Upper lobe of left lung (tissue), 6 donors: ENCODE results near the gene TMEM25. TPM values are rescaled to one million over a fixed set of nuclear protein-coding genes. Genes with fewer than 3 reads are reported as not detected.

Source experiments
- ATAC-seq, 2 donors: fragments of 200-7000 bp; cut with Tn5 transposase; one replicate each; pipeline ENCODE4 v1.9.1; 2022; ENCODE audit warnings: mild to moderate bottlenecking in 2 of 2, moderate library complexity in 2 of 2; ENCODE audit not compliant: low FRiP score in 2 of 2
- DNase-seq, 2 donors: peaks; one replicate each; pipeline ENCODE4 v3.0.0-alpha.2; 2019 to 2020
- H3K27ac ChIP-seq, 4 donors: fragments of 200-600 bp; sonication (generic); one replicate each; pipeline ENCODE4 v1.5.1; 2016 to 2019
- H3K27me3 ChIP-seq, 4 donors: fragments of 200-600 bp; sonication (generic); one replicate each; pipeline ENCODE4 v1.5.1; 2017 to 2019
- H3K36me3 ChIP-seq, 4 donors: fragments of 200-600 bp; sonication (generic); one replicate each; pipeline ENCODE4 v1.5.1; 2016 to 2019
- H3K4me1 ChIP-seq, 4 donors: fragments of 200-600 bp; sonication (generic); one replicate each; pipeline ENCODE4 v1.5.1; 2018 to 2019
- H3K4me3 ChIP-seq, 4 donors: fragments of 200-600 bp; sonication (generic); one replicate each; pipeline ENCODE4 v1.5.1; 2017 to 2019; ENCODE audit warnings: mild to moderate bottlenecking in 2 of 4, moderate library complexity in 1 of 4
- H3K9me3 ChIP-seq, 4 donors: fragments of 200-600 bp; sonication (generic); one replicate each; pipeline ENCODE4 v1.5.1; 2018 to 2019
- EP300 ChIP-seq, 4 donors: sonication (generic); formaldehyde crosslinking; IDR thresholded peaks; one replicate each; pipeline ENCODE4 v1.5.1; 2017; ENCODE audit warnings: antibody characterized with exemption in 4 of 4, control low read depth in 2 of 4
- POLR2A ChIP-seq, 4 donors: fragments of 450-650 bp; IDR thresholded peaks; one replicate each; pipeline ENCODE4 v1.5.1; 2016 to 2017; ENCODE audit warnings: antibody characterized with exemption in 4 of 4, mild to moderate bottlenecking in 2 of 4
- POLR2AphosphoS5 ChIP-seq, 2 donors: sonication (generic); formaldehyde crosslinking; IDR thresholded peaks; one replicate each; pipeline ENCODE4 v1.5.1; 2017; ENCODE audit warnings: antibody characterized with exemption in 2 of 2
- WGBS, 2 donors: methylation state at CpG; one replicate each; pipeline ENCODE4 v1.1.5; 2017 to 2018; 5-methylcytosine and 5-hydroxymethylcytosine counted together
- total RNA-seq, 6 donors: library from RNA; depleted of rRNA in 4 of 6; stranded (reverse); fragments of >200 nt in 4 of 6; gene quantifications; one replicate each; pipeline versions ENCODE4 v1.1.0 to v1.2.1, GENCODE V29; 2016 to 2021
- TF ChIP-seq, protein P1 (sequence below), 6 experiments: fragments of 450-650 bp in 4 of 6; fragments of 200-600 bp in 2 of 6; sonication (generic) in 2 of 6; IDR thresholded peaks; one replicate each; pipeline ENCODE4 v1.5.1; 2016 to 2019; ENCODE audit warnings: antibody characterized with exemption in 6 of 6
- donor health status: DM: no; HTN: no; CAD: no; lungs with moderate emphysema.
- donor health status: DM: no; HTN: yes; CAD: no; lungs with severe emphysema.

Gene TMEM25
- total RNA-seq, 6 donors from 2014 or later: 20.0 to 58.7 (median 28.0) TPM

DNA sequence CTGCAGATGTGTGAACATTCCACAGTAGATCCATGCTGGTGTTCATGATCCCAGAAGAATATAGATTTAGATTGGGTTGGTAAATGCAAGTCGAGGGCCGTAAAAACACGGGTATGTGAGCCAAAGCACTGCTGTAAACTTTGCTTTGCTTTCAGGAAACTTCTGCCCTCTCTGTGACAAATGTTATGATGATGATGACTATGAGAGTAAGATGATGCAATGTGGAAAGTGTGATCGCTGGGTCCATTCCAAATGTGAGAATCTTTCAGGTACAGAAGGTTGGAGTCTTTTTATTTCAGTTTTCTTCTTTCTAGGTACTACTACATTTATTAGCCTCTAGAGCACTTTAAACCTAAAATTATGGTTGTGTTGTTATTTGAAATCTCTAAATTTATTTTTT, 40.0 kb upstream of the TMEM25 start:
- ATAC-seq: no peak

DNA sequence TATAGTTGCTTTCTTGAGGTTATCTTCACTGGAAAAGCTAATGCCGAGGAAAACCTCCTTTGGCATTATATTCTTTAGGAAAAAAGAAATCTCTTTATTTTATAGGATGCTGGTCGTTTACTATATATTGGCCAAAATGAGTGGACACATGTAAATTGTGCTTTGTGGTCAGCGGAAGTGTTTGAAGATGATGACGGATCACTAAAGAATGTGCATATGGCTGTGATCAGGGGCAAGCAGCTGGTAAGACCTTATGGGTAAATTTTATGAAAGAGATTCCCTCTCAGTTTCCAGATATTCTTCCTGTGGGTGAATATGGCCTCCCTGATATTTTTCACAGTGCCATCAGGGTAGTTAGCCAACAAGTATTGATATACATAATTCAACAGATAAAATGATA, 33.2 kb upstream of the TMEM25 start:
- WGBS, 2 donors: 87 to 93% methylated on average over 4 of the region's 4 CpGs
- Histone ChIP-seq H3K36me3 (peaks cover 66 to 100% (median 89%) of the 10 kb centered on the region in 4 donors), H3K4me3 (no peak overlapping the region), H3K27me3 (no peaks in the 10 kb centered on the region), H3K27ac (no peak overlapping the region), H3K9me3 (no peaks in the 10 kb centered on the region), H3K4me1 (no peaks in the 10 kb centered on the region)
- no peak for DNase-seq
- ATAC-seq: no peak
- TF ChIP-seq, protein P1, sequence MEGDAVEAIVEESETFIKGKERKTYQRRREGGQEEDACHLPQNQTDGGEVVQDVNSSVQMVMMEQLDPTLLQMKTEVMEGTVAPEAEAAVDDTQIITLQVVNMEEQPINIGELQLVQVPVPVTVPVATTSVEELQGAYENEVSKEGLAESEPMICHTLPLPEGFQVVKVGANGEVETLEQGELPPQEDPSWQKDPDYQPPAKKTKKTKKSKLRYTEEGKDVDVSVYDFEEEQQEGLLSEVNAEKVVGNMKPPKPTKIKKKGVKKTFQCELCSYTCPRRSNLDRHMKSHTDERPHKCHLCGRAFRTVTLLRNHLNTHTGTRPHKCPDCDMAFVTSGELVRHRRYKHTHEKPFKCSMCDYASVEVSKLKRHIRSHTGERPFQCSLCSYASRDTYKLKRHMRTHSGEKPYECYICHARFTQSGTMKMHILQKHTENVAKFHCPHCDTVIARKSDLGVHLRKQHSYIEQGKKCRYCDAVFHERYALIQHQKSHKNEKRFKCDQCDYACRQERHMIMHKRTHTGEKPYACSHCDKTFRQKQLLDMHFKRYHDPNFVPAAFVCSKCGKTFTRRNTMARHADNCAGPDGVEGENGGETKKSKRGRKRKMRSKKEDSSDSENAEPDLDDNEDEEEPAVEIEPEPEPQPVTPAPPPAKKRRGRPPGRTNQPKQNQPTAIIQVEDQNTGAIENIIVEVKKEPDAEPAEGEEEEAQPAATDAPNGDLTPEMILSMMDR (IDR thresholded peaks at IDR 0.05): no peak
- no peak for TF ChIP-seq POLR2AphosphoS5 (IDR thresholded peaks at IDR 0.05)
- TF ChIP-seq EP300 (IDR thresholded peaks at IDR 0.05): no peak
- TF ChIP-seq POLR2A (IDR thresholded peaks at IDR 0.05): no peak

More for the DNA sequence above, 40.0 kb upstream of the TMEM25 start:
- DNase-seq: no peak
- 83 to 91% methylated on average over 4 of the region's 4 CpGs for WGBS, 2 donors
- H3K4me1 ChIP-seq: no peaks in the 10 kb centered on the region
- TF ChIP-seq EP300 (IDR thresholded peaks at IDR 0.05) (no peak), POLR2A (IDR thresholded peaks at IDR 0.05) (no peak), POLR2AphosphoS5 (IDR thresholded peaks at IDR 0.05) (no peak)
- TF ChIP-seq, protein P1 (IDR thresholded peaks at IDR 0.05): no peak
- no peaks in the 10 kb centered on the region for H3K27me3 ChIP-seq
- H3K4me3 ChIP-seq: no peak overlapping the region
- H3K27ac ChIP-seq: no peak overlapping the region
- H3K36me3 ChIP-seq: peaks cover 39 to 87% (median 64%) of the 10 kb centered on the region in 4 donors
- no peaks in the 10 kb centered on the region for H3K9me3 ChIP-seq

DNA sequence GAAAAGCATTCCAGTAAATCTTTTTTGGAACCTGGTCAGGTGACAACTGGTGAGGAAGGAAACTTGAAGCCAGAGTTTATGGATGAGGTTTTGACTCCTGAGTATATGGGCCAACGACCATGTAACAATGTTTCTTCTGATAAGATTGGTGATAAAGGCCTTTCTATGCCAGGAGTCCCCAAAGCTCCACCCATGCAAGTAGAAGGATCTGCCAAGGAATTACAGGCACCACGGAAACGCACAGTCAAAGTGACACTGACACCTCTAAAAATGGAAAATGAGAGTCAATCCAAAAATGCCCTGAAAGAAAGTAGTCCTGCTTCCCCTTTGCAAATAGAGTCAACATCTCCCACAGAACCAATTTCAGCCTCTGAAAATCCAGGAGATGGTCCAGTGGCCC, 27.8 kb upstream of the TMEM25 start:
- H3K36me3 ChIP-seq: peaks cover 56 to 100% (median 96%) of the 10 kb centered on the region in 4 donors
- no peaks in the 10 kb centered on the region for H3K4me1 ChIP-seq
- TF ChIP-seq, protein P1 (IDR thresholded peaks at IDR 0.05): no peak
- no peak for TF ChIP-seq EP300 (IDR thresholded peaks at IDR 0.05)
- no peak for TF ChIP-seq POLR2AphosphoS5 (IDR thresholded peaks at IDR 0.05)
- TF ChIP-seq POLR2A (IDR thresholded peaks at IDR 0.05): no peak
- ATAC-seq (no peak), DNase-seq (no peak)
- no peaks in the 10 kb centered on the region for H3K9me3 ChIP-seq
- no peaks in the 10 kb centered on the region for H3K27me3 ChIP-seq
- no peak overlapping the region for H3K27ac ChIP-seq
- WGBS, 2 donors: 51 to 57% methylated on average over 3 of the region's 3 CpGs
- H3K4me3 ChIP-seq: no peak overlapping the region

DNA sequence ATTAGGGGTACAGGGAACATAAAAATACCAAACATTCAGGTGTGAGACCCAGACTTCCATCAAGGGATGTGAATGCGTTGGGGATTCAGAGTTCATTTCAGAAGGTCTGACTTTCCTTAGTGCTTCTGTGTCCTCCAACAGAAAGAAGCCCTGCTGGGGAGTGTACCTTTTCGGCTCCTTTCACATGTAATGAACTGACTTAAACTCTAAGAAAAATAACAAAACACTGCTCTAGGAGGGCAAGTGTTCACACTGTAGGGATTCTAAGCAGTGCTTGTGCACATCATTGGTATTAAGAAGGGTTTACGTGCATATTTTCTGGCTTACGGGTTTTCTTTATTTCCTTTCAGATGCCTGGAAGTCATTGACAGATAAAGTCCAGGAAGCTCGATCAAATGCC, 19.4 kb upstream of the TMEM25 start:
- 93 to 95% methylated on average over 5 of the region's 5 CpGs for WGBS, 2 donors
- DNase-seq (no peak), ATAC-seq (no peak)
- Histone ChIP-seq H3K4me1 (no peaks in the 10 kb centered on the region), H3K36me3 (peaks cover 49 to 100% (median 83%) of the 10 kb centered on the region in 4 donors), H3K27ac (no peak overlapping the region), H3K4me3 (no peak overlapping the region), H3K9me3 (no peaks in the 10 kb centered on the region), H3K27me3 (no peaks in the 10 kb centered on the region)
- TF ChIP-seq POLR2A (IDR thresholded peaks at IDR 0.05) (no peak), POLR2AphosphoS5 (IDR thresholded peaks at IDR 0.05) (no peak), EP300 (IDR thresholded peaks at IDR 0.05) (no peak)
- TF ChIP-seq, protein P1 (IDR thresholded peaks at IDR 0.05): no peak

DNA sequence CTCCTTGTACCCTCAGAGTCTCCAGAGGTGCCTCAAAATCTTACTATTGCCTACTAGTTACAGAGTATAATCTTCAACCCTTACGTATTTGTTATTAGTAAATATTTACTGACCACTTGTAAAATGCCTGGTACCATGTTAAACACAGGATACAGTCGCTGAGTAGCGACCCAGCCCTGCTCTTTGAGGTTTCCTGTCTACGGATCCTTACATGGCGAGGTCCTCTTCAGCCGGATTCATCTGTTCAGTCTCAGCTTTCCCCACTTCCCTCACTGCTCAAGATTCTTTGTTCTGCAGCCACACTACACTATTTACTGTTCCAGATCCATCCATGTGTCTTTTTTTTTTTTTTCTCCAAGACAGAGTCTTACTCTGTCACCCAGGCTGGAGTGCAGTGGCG, 16.9 kb upstream of the TMEM25 start:
- no peaks in the 10 kb centered on the region for H3K27me3 ChIP-seq
- 44 to 51% methylated on average over 7 of the region's 7 CpGs for WGBS, 2 donors
- no peak for TF ChIP-seq POLR2A (IDR thresholded peaks at IDR 0.05)
- no peak for TF ChIP-seq EP300 (IDR thresholded peaks at IDR 0.05)
- TF ChIP-seq POLR2AphosphoS5 (IDR thresholded peaks at IDR 0.05): no peak
- TF ChIP-seq, protein P1 (IDR thresholded peaks at IDR 0.05): no peak
- no peak overlapping the region for H3K4me3 ChIP-seq
- no peaks in the 10 kb centered on the region for H3K9me3 ChIP-seq
- no peaks in the 10 kb centered on the region for H3K4me1 ChIP-seq
- ATAC-seq (no peak), DNase-seq (no peak)
- no peak overlapping the region for H3K27ac ChIP-seq
- H3K36me3 ChIP-seq: peaks cover 45 to 94% (median 64%) of the 10 kb centered on the region in 4 donors
